BE2C (cell line): ENCODE data around the gene HOXB2.

Experiments used
- DNase-seq: peaks from one replicate; pipeline ENCODE4 v3.0.0-alpha.2; 2020
- H3K27me3 ChIP-seq: fragments of 250-450 bp; sonication (Bioruptor Pico); 2 replicates; pipeline ENCODE4 v1.5.1; 2020; ENCODE audit warnings: mild to moderate bottlenecking
- H3K36me3 ChIP-seq: fragments of 250-450 bp; sonication (Bioruptor Pico); 2 replicates; pipeline ENCODE4 v1.5.1; 2020; ENCODE audit warnings: mild to moderate bottlenecking
- H3K4me1 ChIP-seq: fragments of 250-450 bp; sonication (Bioruptor Pico); 2 replicates; pipeline ENCODE4 v1.5.1; 2020
- H3K4me3 ChIP-seq: 2 replicates; pipeline ENCODE4 v1.5.1; 2011; ENCODE audit warnings: low read depth, low read length
- H3K9me3 ChIP-seq: fragments of 250-450 bp; sonication (Bioruptor Pico); 2 replicates; pipeline ENCODE4 v1.5.1; 2020
- TF ChIP-seq, protein P1 (sequence below): IDR thresholded peaks from 2 replicates; pipeline ENCODE4 v1.5.1; 2012; ENCODE audit warnings: mild to moderate bottlenecking, low read depth, low read length

Gene HOXB2

DNA sequence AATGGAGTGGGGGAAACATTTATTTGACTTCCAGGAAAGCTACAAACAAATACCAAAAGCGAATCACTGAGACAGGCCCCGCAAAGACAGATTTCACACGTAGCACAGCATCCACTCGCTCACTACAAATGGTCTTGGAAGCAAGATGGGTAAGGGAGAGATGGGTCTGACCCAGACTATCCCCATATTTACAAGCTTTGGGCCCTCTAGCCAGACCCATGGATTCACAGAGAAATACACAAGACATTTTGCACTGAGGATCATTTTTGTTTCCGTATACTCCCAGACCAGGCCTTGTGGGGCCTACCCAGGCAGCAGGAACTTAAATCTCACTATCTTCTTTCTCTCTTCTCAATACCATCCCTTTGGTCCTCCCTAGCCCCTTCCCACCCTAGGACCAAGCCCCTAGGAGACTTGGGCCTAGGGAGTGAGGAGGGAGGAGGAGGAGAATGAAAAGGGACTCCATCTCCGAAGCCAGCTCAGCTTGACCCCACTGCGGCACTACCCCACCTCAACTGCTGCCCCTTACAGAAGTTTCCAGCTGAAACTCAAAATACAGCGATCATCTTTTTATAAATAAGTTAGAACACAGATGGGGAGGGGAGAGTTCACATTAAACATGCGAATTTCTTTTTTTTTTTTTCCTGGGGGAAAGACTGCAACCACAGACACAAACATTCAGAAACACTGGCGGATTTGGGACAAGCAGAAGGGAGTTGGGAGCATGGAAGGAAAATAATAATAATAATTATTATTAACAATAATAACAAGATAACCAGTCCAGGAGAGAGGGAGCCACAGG lies 46.5 kb upstream of the HOXB2 start:
- TF ChIP-seq, protein P1, sequence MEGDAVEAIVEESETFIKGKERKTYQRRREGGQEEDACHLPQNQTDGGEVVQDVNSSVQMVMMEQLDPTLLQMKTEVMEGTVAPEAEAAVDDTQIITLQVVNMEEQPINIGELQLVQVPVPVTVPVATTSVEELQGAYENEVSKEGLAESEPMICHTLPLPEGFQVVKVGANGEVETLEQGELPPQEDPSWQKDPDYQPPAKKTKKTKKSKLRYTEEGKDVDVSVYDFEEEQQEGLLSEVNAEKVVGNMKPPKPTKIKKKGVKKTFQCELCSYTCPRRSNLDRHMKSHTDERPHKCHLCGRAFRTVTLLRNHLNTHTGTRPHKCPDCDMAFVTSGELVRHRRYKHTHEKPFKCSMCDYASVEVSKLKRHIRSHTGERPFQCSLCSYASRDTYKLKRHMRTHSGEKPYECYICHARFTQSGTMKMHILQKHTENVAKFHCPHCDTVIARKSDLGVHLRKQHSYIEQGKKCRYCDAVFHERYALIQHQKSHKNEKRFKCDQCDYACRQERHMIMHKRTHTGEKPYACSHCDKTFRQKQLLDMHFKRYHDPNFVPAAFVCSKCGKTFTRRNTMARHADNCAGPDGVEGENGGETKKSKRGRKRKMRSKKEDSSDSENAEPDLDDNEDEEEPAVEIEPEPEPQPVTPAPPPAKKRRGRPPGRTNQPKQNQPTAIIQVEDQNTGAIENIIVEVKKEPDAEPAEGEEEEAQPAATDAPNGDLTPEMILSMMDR = no peak
- H3K27me3 ChIP-seq = peaks cover 96% of the 10 kb centered on the region
- H3K36me3 ChIP-seq = no peaks in the 10 kb centered on the region
- H3K9me3 ChIP-seq = no peaks in the 10 kb centered on the region
- DNase-seq = no peak
- no peaks in the 10 kb centered on the region for H3K4me1 ChIP-seq
- no peak overlapping the region for H3K4me3 ChIP-seq

DNA sequence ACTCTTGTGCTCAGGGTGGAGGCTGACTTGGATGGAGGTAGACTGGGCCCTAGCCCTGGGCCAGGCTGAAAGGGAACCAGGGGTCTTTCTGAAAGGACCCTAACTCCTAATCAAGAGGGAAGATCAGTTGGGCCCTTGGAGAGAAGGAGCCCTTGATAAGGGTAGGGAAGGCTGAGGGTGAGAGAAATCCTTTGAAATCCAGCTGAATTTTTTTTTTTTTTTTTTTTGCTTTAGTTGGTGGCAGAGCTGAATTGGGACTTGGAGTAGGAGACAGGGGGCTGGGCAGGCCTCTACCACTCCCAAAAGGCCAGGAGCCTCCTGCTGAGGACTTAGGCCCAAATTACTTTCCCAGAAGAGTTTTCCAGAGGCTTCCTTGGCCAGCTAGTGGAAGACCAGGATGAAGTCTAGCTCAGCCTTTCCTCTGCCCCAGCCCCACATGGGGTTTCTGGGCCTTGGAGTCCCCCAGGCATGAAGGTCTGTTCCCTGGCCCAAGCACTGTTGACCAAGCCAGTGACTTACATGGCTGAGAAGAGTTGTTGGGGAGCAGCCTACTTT lies 45.8 kb upstream of the HOXB2 start:
- no peaks in the 10 kb centered on the region for H3K9me3 ChIP-seq
- no peak overlapping the region for H3K4me3 ChIP-seq
- H3K4me1 ChIP-seq = no peaks in the 10 kb centered on the region
- no peaks in the 10 kb centered on the region for H3K36me3 ChIP-seq
- peaks cover 96% of the 10 kb centered on the region for H3K27me3 ChIP-seq
- TF ChIP-seq, protein P1 = no peak
- DNase-seq = no peak

DNA sequence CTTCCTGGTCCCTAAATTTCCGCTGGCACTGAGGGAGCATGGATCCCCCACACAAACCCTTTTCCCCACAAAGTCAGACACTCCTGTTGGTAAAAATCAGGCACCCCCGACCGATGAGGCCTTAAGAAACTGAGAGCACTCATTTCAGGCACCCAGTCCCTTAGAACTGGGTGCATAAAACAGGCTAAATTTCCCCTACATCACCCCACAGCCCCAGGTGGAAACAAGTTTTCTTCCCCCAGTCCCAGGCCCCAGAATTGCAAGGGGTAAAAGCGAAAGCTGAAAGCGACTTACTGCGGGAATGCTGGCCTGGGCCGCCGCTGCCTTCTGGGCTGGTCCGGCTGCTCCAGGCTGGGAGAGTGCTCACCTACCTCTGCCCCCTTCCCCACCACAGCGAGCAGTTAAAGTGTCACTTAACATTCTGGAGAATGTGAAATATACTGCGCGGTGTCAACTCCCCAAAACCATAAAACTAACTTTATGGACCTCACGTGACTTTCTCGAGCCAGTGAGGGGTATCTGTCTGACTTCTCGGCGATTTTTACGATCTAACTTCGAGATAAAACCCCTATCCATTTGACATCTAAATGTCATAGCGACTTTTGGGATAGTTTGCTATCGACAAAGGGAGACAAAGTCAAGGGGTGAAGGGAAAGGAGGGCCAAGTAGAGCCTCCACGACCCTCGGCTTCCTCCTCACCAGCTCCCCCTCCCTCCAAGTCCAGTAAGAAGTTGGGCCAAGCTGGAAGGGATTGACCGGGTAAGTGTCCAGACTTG lies 45.1 kb upstream of the HOXB2 start, which contains the start of gene HOXB3:
TSS of gene HOXB3 (minus strand) at position 411 of the 776 bp plus-strand sequence. CDS start 37,767 bp downstream, outside the sequence.
- Histone ChIP-seq H3K4me3 (no peak within 1 kb of the TSS), H3K9me3 (no peaks in the 10 kb centered on the region), H3K4me1 (no peaks in the 10 kb centered on the region), H3K36me3 (no peaks in the 10 kb centered on the region), H3K27me3 (peaks cover 96% of the 10 kb centered on the region)
- TF ChIP-seq, protein P1 = no peak
- no peak for DNase-seq

DNA sequence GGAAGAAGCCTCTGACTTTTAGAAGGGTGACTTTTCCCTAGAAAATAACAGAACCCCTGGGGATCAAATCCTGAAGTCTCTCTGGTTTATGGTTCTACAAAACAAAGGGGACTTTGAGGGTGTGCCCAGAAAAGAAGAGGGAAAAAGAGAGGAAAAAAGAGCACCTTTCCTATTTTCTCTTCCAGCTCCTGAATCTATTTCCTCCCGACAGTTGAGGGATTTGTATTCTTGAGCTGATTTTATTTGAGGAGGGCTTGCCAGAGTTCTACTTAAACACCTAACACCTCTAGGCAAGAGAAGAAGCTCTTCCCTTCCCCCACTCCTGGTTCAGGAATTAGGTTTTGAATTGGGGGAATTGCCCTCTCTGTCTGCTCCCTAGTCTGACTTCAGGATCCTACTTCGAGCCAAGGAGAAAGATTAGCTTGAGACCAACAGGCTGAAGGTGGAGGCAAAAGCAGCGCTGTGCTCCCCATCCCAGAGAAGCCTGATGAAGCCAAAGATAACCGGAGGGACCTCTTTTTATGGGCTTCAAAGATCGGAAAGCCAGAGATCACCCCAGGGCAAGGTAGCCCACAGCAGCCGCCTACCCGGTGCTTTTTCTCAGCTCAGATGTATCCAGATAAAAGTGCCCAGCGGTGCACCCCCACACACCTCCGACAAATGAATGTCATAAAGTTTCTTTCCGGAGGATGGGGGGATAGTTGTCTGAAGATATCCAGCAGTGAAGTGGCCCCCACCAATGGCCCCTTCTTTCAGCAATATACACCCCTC lies 44.3 kb upstream of the HOXB2 start:
- no peak for DNase-seq
- Histone ChIP-seq H3K27me3 (peaks cover 94% of the 10 kb centered on the region), H3K36me3 (no peaks in the 10 kb centered on the region), H3K4me3 (no peak overlapping the region), H3K9me3 (no peaks in the 10 kb centered on the region), H3K4me1 (no peaks in the 10 kb centered on the region)
- TF ChIP-seq, protein P1 = no peak

DNA sequence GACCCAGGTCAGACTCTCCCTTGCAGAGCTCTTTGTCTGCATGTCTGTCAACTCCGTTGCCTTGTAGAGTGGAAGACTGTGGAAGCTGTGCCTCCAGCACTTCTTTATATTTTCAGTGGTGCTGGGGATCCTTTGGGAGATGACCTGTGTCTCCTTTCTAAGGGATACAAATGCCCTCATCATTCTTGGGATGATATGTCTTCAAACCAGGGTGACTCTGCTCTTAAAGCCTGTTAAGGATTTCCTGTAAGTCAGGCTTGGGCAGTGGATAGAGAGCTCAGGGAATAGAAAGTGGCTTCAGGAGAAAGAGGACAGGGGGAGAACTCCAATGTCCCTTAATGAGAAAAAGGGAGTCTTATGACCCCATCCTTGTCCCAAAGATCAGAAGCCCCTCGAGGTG lies 43.6 kb upstream of the HOXB2 start:
- DNase-seq = no peak
- peaks cover 96% of the 10 kb centered on the region for H3K27me3 ChIP-seq
- no peaks in the 10 kb centered on the region for H3K36me3 ChIP-seq
- TF ChIP-seq, protein P1 = no peak
- H3K9me3 ChIP-seq = no peaks in the 10 kb centered on the region
- H3K4me1 ChIP-seq = no peaks in the 10 kb centered on the region
- no peak overlapping the region for H3K4me3 ChIP-seq
